ENCODE data around the gene FARSA.
A peak's percentile ranks its signal among the peaks of the same experiment; 100 is the strongest.

The FARSA gene

GRCh38 chr19:12970070-12970820, 36.7 kb upstream of the FARSA start:
- H2AFZ ChIP-seq (ENCODE audit: low read depth, low read length) = no peak overlapping the region
- H3K79me1 ChIP-seq (replicated peaks; ENCODE audit: low read length, poor library complexity, severe bottlenecking) = no peaks in the 10 kb centered on the region
- no peak overlapping the region for H2BK120ac ChIP-seq (ENCODE audit: low read depth, low read length)
- H3K14ac ChIP-seq (ENCODE audit: low read length in 2 of 2) = no peak overlapping the region
- H2AK5ac ChIP-seq (ENCODE audit: low read length, severe bottlenecking) = no peak overlapping the region
- H3K9me3 ChIP-seq (ENCODE audit: control insufficient read depth, low read length) = no peaks in the 10 kb centered on the region
- H4K91ac ChIP-seq (ENCODE audit: low read length) = no peak overlapping the region
- H2BK12ac ChIP-seq (ENCODE audit: low read length in 2 of 2) = no peak overlapping the region
- peaks cover 9% of the 10 kb centered on the region for H3K4me1 ChIP-seq (ENCODE audit: control insufficient read depth, insufficient read depth, low read depth, low read length)
- no peak overlapping the region for H3K9ac ChIP-seq (ENCODE audit: low read length)
- H4K8ac ChIP-seq (ENCODE audit: low read length) = no peak overlapping the region
- no peaks in the 10 kb centered on the region for H3K36me3 ChIP-seq (ENCODE audit: control insufficient read depth in 1 of 2, insufficient read depth in 2 of 2, low read depth in 1 of 2, low read length in 2 of 2)
- H3K4me2 ChIP-seq (ENCODE audit: low read length, poor library complexity, severe bottlenecking) = no peak overlapping the region
- peak overlapping the region; percentile 13 for H2BK15ac ChIP-seq (ENCODE audit: low read depth, poor library complexity, severe bottlenecking)
- WGBS = 94% methylated on average over 7 of the region's 7 CpGs
- no peak for DNase-seq
- H3K4me3 ChIP-seq (ENCODE audit: insufficient read depth in 1 of 2, low read depth in 1 of 2, low read length in 2 of 2) = no peak overlapping the region
- no peak overlapping the region for H3K4ac ChIP-seq (ENCODE audit: low read depth in 1 of 2, low read length in 2 of 2)
- H2BK5ac ChIP-seq (ENCODE audit: low read depth, low read length, poor library complexity, severe bottlenecking) = no peak overlapping the region
- H3K27me3 ChIP-seq (ENCODE audit: control insufficient read depth in 1 of 2, insufficient read depth in 1 of 2, low read length in 2 of 2) = no peaks in the 10 kb centered on the region
- no peak overlapping the region for H3K23ac ChIP-seq (ENCODE audit: low read length in 2 of 2)
- no peak overlapping the region for H3K18ac ChIP-seq (ENCODE audit: low read depth in 1 of 2, low read length in 2 of 2)
- H3K27ac ChIP-seq (ENCODE audit: low read length, poor library complexity, severe bottlenecking) = no peak overlapping the region

DNA sequence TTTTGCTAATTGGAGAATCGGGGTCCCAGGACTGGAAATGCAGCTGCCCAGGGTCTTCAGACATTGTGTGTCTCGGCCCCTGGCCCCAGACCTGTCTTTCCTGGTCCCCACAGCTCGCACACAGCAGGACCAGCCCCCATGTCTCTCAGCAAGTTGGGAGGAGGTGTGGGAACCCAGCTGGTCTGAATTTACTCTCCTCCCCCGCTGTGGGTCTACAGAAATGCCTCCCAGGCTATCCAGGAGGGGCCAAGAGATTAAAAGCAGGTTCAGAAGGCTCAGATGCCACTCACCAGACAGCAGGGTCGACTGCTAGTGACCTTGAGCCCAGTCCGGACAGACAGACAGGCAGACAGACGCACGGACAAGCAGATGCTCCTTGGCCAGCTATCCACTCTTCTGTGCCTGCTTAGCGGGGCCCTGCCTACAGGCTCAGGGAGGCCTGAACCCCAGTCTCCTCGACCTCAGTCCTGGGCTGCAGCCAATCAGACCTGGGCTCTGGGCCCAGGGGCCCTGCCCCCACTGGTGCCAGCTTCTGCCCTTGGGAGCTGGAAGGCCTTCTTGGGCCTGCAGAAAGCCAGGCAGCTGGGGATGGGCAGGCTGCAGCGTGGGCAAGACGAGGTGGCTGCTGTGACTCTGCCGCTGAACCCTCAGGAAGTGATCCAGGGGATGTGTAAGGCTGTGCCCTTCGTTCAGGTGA, 35.9 kb upstream of the FARSA start, which contains the start of gene DAND5:
TSS of gene DAND5 (plus strand) at position 285 of the 697 bp plus-strand sequence. CDS start at position 370, 85 bp downstream.
- 69% methylated on average over 14 of the region's 14 CpGs for WGBS
- Histone ChIP-seq H2BK5ac (ENCODE audit: low read depth, low read length, poor library complexity, severe bottlenecking) (no peak within 1 kb of the TSS), H2BK120ac (ENCODE audit: low read depth, low read length) (no peak within 1 kb of the TSS), H2AK5ac (ENCODE audit: low read length, severe bottlenecking) (no peak within 1 kb of the TSS), H3K27me3 (ENCODE audit: control insufficient read depth in 1 of 2, insufficient read depth in 1 of 2, low read length in 2 of 2) (no peaks in the 10 kb centered on the region), H3K4ac (ENCODE audit: low read depth in 1 of 2, low read length in 2 of 2) (no peak within 1 kb of the TSS), H3K27ac (ENCODE audit: low read length, poor library complexity, severe bottlenecking) (no peak within 1 kb of the TSS), H4K8ac (ENCODE audit: low read length) (no peak within 1 kb of the TSS), H3K18ac (ENCODE audit: low read depth in 1 of 2, low read length in 2 of 2) (no peak within 1 kb of the TSS), H3K4me2 (ENCODE audit: low read length, poor library complexity, severe bottlenecking) (no peak within 1 kb of the TSS), H3K36me3 (ENCODE audit: control insufficient read depth in 1 of 2, insufficient read depth in 2 of 2, low read depth in 1 of 2, low read length in 2 of 2) (no peaks in the 10 kb centered on the region), H3K14ac (ENCODE audit: low read length in 2 of 2) (no peak within 1 kb of the TSS), H3K9me3 (ENCODE audit: control insufficient read depth, low read length) (no peaks in the 10 kb centered on the region), H3K23ac (ENCODE audit: low read length in 2 of 2) (no peak within 1 kb of the TSS), H3K4me3 (ENCODE audit: insufficient read depth in 1 of 2, low read depth in 1 of 2, low read length in 2 of 2) (no peak within 1 kb of the TSS), H3K4me1 (ENCODE audit: control insufficient read depth, insufficient read depth, low read depth, low read length) (peaks cover 11% of the 10 kb centered on the region), H3K9ac (ENCODE audit: low read length) (no peak within 1 kb of the TSS), H4K91ac (ENCODE audit: low read length) (peak within 1 kb of the TSS; percentile 47), H3K79me1 (replicated peaks; ENCODE audit: low read length, poor library complexity, severe bottlenecking) (no peaks in the 10 kb centered on the region), H2BK12ac (ENCODE audit: low read length in 2 of 2) (no peak within 1 kb of the TSS), H2AFZ (ENCODE audit: low read depth, low read length) (no peak within 1 kb of the TSS), H2BK15ac (ENCODE audit: low read depth, poor library complexity, severe bottlenecking) (peak within 1 kb of the TSS; percentile 13)
- no peak for DNase-seq

- Histone ChIP-seq H2BK120ac (ENCODE audit: low read depth, low read length) (no peak overlapping the region), H3K4me2 (ENCODE audit: low read length, poor library complexity, severe bottlenecking) (no peak overlapping the region), H3K27ac (ENCODE audit: low read length, poor library complexity, severe bottlenecking) (no peak overlapping the region), H2BK5ac (ENCODE audit: low read depth, low read length, poor library complexity, severe bottlenecking) (no peak overlapping the region), H2AFZ (ENCODE audit: low read depth, low read length) (no peak overlapping the region), H3K23ac (ENCODE audit: low read length in 2 of 2) (no peak overlapping the region), H3K14ac (ENCODE audit: low read length in 2 of 2) (no peak overlapping the region), H2BK12ac (ENCODE audit: low read length in 2 of 2) (no peak overlapping the region), H3K18ac (ENCODE audit: low read depth in 1 of 2, low read length in 2 of 2) (no peak overlapping the region), H4K8ac (ENCODE audit: low read length) (no peak overlapping the region), H3K4me1 (ENCODE audit: control insufficient read depth, insufficient read depth, low read depth, low read length) (peaks cover 11% of the 10 kb centered on the region), H4K91ac (ENCODE audit: low read length) (no peak overlapping the region), H2AK5ac (ENCODE audit: low read length, severe bottlenecking) (no peak overlapping the region), H3K4ac (ENCODE audit: low read depth in 1 of 2, low read length in 2 of 2) (no peak overlapping the region), H2BK15ac (ENCODE audit: low read depth, poor library complexity, severe bottlenecking) (no peak overlapping the region), H3K9ac (ENCODE audit: low read length) (no peak overlapping the region), H3K27me3 (ENCODE audit: control insufficient read depth in 1 of 2, insufficient read depth in 1 of 2, low read length in 2 of 2) (no peaks in the 10 kb centered on the region), H3K36me3 (ENCODE audit: control insufficient read depth in 1 of 2, insufficient read depth in 2 of 2, low read depth in 1 of 2, low read length in 2 of 2) (no peaks in the 10 kb centered on the region), H3K79me1 (replicated peaks; ENCODE audit: low read length, poor library complexity, severe bottlenecking) (no peaks in the 10 kb centered on the region), H3K4me3 (ENCODE audit: insufficient read depth in 1 of 2, low read depth in 1 of 2, low read length in 2 of 2) (no peak overlapping the region), H3K9me3 (ENCODE audit: control insufficient read depth, low read length) (no peaks in the 10 kb centered on the region)
- 96% methylated on average over 4 of the region's 5 CpGs for WGBS
- DNase-seq = no peak
Measured at GRCh38 chr19:12967907-12968306, 34.4 kb upstream of the FARSA start.

GRCh38 chr19:12965812-12966135, 32.3 kb upstream of the FARSA start:
- Histone ChIP-seq H3K79me1 (replicated peaks; ENCODE audit: low read length, poor library complexity, severe bottlenecking) (no peaks in the 10 kb centered on the region), H2BK12ac (ENCODE audit: low read length in 2 of 2) (no peak overlapping the region), H3K4me3 (ENCODE audit: insufficient read depth in 1 of 2, low read depth in 1 of 2, low read length in 2 of 2) (peak overlapping the region in 1 of 2 experiments; percentile 85), H2BK15ac (ENCODE audit: low read depth, poor library complexity, severe bottlenecking) (no peak overlapping the region), H3K23ac (ENCODE audit: low read length in 2 of 2) (no peak overlapping the region), H3K27ac (ENCODE audit: low read length, poor library complexity, severe bottlenecking) (no peak overlapping the region), H3K18ac (ENCODE audit: low read depth in 1 of 2, low read length in 2 of 2) (no peak overlapping the region), H3K36me3 (ENCODE audit: control insufficient read depth in 1 of 2, insufficient read depth in 2 of 2, low read depth in 1 of 2, low read length in 2 of 2) (no peaks in the 10 kb centered on the region), H4K91ac (ENCODE audit: low read length) (no peak overlapping the region), H2AK5ac (ENCODE audit: low read length, severe bottlenecking) (no peak overlapping the region), H3K9ac (ENCODE audit: low read length) (no peak overlapping the region), H3K9me3 (ENCODE audit: control insufficient read depth, low read length) (no peaks in the 10 kb centered on the region), H3K14ac (ENCODE audit: low read length in 2 of 2) (no peak overlapping the region), H4K8ac (ENCODE audit: low read length) (no peak overlapping the region), H2BK5ac (ENCODE audit: low read depth, low read length, poor library complexity, severe bottlenecking) (no peak overlapping the region), H3K4ac (ENCODE audit: low read depth in 1 of 2, low read length in 2 of 2) (no peak overlapping the region), H2AFZ (ENCODE audit: low read depth, low read length) (peak overlapping the region; percentile 94), H3K4me1 (ENCODE audit: control insufficient read depth, insufficient read depth, low read depth, low read length) (peaks cover 11% of the 10 kb centered on the region), H3K27me3 (ENCODE audit: control insufficient read depth in 1 of 2, insufficient read depth in 1 of 2, low read length in 2 of 2) (no peaks in the 10 kb centered on the region), H3K4me2 (ENCODE audit: low read length, poor library complexity, severe bottlenecking) (peak overlapping the region; percentile 86), H2BK120ac (ENCODE audit: low read depth, low read length) (peak overlapping the region; percentile 87)
- no peak for DNase-seq
- 96% methylated on average over 5 of the region's 8 CpGs for WGBS
